Measurements from ENCODE around the gene PAFAH2. TPM values are rescaled to one million over a fixed set of nuclear protein-coding genes. Genes with fewer than 3 reads are reported as not detected.

The PAFAH2 gene
- total and polyA plus RNA-seq, 2 of the 8 experiments (the other 6 are each of a cell fraction or from before 2014, with no cell fraction given) = 7.7 to 9.3 TPM

DNA sequence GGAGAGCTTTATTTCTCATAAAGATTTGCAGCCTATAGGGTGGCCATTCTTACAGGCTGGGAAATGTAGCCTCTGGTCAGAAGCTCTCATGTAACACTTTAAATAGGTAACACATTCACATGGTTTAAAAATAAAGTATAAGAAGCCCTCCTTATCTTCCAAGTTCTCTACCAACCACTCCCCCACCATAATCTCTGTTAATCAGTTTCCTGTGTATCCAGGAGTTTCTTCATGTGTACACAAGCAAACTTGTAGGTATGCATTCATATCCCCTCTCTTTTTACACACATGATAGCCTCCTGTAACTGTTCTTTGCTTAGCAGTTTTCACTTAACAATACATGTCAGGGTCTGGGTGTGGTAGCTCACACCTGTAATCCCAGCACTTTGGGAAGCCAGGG is 86.7 kb downstream of the PAFAH2 start:
- peaks cover 5 to 9% (median 6%) of the 10 kb centered on the region in 4 experiments; a peak in 6 of 7 replicates for H3K4me1 ChIP-seq (replicated peaks in 1 of 4; ENCODE audit: control insufficient read depth in 3 of 4, insufficient read depth in 4 of 4, low read length in 3 of 4)
- no peak overlapping the region for H3K18ac ChIP-seq (ENCODE audit: extremely low read depth, low read length)
- H3K79me1 ChIP-seq (ENCODE audit: low read depth, low read length) = no peaks in the 10 kb centered on the region
- FAIRE-seq = no peak
- H4K5ac ChIP-seq (ENCODE audit: insufficient read length, low read depth, low read length) = no peak overlapping the region
- no peak overlapping the region for H3K56ac ChIP-seq (replicated peaks; ENCODE audit: insufficient read length, low read depth, low read length)
- no peak overlapping the region for H2BK120ac ChIP-seq (replicated peaks; ENCODE audit: low read depth, low read length)
- peaks cover 5% of the 10 kb centered on the region; the same call in 1 of the 2 replicates for H3K23me2 ChIP-seq (ENCODE audit: low read depth, low read length)
- H3K27me3 ChIP-seq (replicated peaks in 1 of 4; ENCODE audit: control insufficient read depth in 3 of 4, extremely low read depth in 1 of 4, insufficient read depth in 3 of 4, low read length in 3 of 4) = no peaks in the 10 kb centered on the region
- no peaks in the 10 kb centered on the region for H4K20me1 ChIP-seq (replicated peaks in 1 of 2; ENCODE audit: control insufficient read depth in 1 of 2, insufficient read depth in 2 of 2, low read length in 2 of 2)
- ChIA-PET CTCF (ENCODE audit: partially characterized antibody) (interaction anchor here (1.8 kb wide), 1 partner anchor 16 kb away, joined by 5 read pairs; no protein-coding TSS in a partner anchor), POLR2A (ENCODE audit: partially characterized antibody) (interaction anchor here (3.0 kb wide), 1 partner anchor 12 kb away, joined by 10 read pairs; no protein-coding TSS in a partner anchor)
- H3K9ac ChIP-seq (replicated peaks in 1 of 4; ENCODE audit: extremely low read depth in 1 of 4, low read depth in 3 of 4, low read length in 3 of 4) = no peak overlapping the region
- H2BK20ac ChIP-seq (ENCODE audit: low read length) = no peak overlapping the region
- no peak overlapping the region for H3K27ac ChIP-seq (ENCODE audit: low read depth, low read length)
- no peak overlapping the region for H2BK5ac ChIP-seq (ENCODE audit: low read depth, low read length)
- no peaks in the 10 kb centered on the region for H3K36me3 ChIP-seq (ENCODE audit: control insufficient read depth in 2 of 4, insufficient read depth in 4 of 4, low read length in 3 of 4)
- H2BK15ac ChIP-seq (ENCODE audit: low read length) = no peak overlapping the region
- no peak overlapping the region for H4K91ac ChIP-seq (replicated peaks; ENCODE audit: insufficient read length, low read length)
- no peaks in the 10 kb centered on the region for H3K9me3 ChIP-seq (ENCODE audit: insufficient read depth in 2 of 2, low read depth in 1 of 2, low read length in 1 of 2)
- no peak overlapping the region for H3K23ac ChIP-seq (ENCODE audit: insufficient read length)
- no peak for DNase-seq (ENCODE audit: low read depth in 1 of 2, low spot score in 2 of 2)
- H3K4ac ChIP-seq (replicated peaks; ENCODE audit: insufficient read length, low read depth, low read length) = no peak overlapping the region
- no peak overlapping the region for H3K14ac ChIP-seq (ENCODE audit: insufficient read length)
- no peak overlapping the region for H2AK5ac ChIP-seq (ENCODE audit: low read depth, low read length)
- no peak overlapping the region for H4K8ac ChIP-seq (ENCODE audit: extremely low read depth, insufficient read depth, low read length)
- no peak overlapping the region for H2AFZ ChIP-seq (ENCODE audit: low read length)
- H2BK12ac ChIP-seq (ENCODE audit: low read depth, low read length) = no peak overlapping the region
- H3K4me3 ChIP-seq (ENCODE audit: extremely low read depth in 1 of 4, insufficient read depth in 2 of 4, low read depth in 3 of 4, low read length in 4 of 4) = no peak overlapping the region
- H3K79me2 ChIP-seq (ENCODE audit: control insufficient read depth in 1 of 2, insufficient read depth in 2 of 2, low read length in 2 of 2) = no peaks in the 10 kb centered on the region
- H3K4me2 ChIP-seq (ENCODE audit: insufficient read depth in 1 of 2, low read depth in 2 of 2, low read length in 2 of 2) = no peak overlapping the region
- no peak for TF ChIP-seq EZH2 (IDR thresholded peaks at IDR 0.05; ENCODE audit: low read depth, low read length, severe bottlenecking)
- no peak for TF ChIP-seq SIRT6 (IDR thresholded peaks at IDR 0.05; ENCODE audit: low read length)
- no peak for TF ChIP-seq EGR1 (IDR thresholded peaks at IDR 0.05; ENCODE audit: borderline replicate concordance, low read depth, low read length)
- no peak for TF ChIP-seq SAP30 (IDR thresholded peaks at IDR 0.05; ENCODE audit: insufficient read depth, insufficient replicate concordance, low read length)
- TF ChIP-seq SUZ12 (IDR thresholded peaks at IDR 0.05; ENCODE audit: low read length) = no peak
- TF ChIP-seq HDAC6 (IDR thresholded peaks at IDR 0.05; ENCODE audit: low read depth, low read length) = no peak
- no peak for TF ChIP-seq SP1 (IDR thresholded peaks at IDR 0.05; ENCODE audit: low read depth, low read length)
- TF ChIP-seq BRCA1 (IDR thresholded peaks at IDR 0.05; ENCODE audit: low read depth, low read length) = no peak
- TF ChIP-seq NANOG (IDR thresholded peaks at IDR 0.05; ENCODE audit: insufficient read depth, low read depth, low read length, poor library complexity, severe bottlenecking) = no peak
- no peak for TF ChIP-seq KDM1A (IDR thresholded peaks at IDR 0.05; ENCODE audit: borderline replicate concordance, low read length)
- TF ChIP-seq TBP (IDR thresholded peaks at IDR 0.05; ENCODE audit: low read depth, low read length) = no peak
- TF ChIP-seq BACH1 (IDR thresholded peaks at IDR 0.05; ENCODE audit: low read length) = no peak
- TF ChIP-seq CBX5 (IDR thresholded peaks at IDR 0.05; ENCODE audit: low read depth, low read length) = no peak
- TF ChIP-seq TCF12 (IDR thresholded peaks at IDR 0.05; ENCODE audit: low read depth, low read length) = no peak

Data from H1 (cell line).